Cortex of kidney (tissue), 1 donor: Measurements from ENCODE around the gene RGMA.

Experiments
- DNase-seq: peaks from one replicate; lab custom pipeline; 2025; lab: John Stamatoyannopoulos, UW

RGMA gene

DNA sequence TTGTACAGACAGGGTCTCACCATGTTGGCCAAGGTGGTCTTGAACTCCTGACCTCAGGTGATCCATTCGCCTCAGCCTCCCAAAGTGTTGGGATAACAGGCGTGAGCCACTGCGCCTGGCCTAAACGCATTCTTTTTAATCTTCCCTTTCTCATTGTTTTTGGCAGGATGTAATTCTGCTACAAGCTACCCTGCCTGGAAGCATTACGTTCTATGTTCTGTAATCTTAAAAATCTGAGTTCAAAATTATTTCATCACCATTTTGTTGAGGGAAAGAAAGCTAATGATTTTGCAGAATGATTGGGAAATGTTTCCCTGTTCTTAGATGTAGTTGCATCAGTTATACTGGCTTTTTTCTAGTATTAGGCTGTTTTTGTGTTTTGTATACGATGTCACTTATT is 71.5 kb downstream of the RGMA start:
- no peak for DNase-seq

DNA sequence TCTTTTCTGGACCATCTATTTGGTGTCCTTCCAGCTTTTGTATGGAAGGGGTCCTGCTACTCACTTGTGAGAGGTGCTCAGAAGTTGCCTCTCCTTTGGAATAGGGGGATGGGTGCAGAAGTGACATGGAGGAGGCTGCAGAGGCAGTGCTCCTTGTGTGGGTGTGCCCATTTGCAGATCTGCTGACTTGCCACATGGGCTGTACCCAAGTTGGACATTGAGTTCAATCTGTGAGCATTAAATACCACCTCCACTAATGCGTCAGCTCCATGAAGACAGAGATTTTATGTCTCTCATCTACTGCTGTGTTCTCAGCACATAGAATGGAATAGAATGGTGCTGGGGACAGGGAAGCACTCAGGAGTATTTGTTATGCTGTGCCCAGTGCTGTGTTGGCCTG is 76.2 kb downstream of the RGMA start:
- no peak for DNase-seq

DNA sequence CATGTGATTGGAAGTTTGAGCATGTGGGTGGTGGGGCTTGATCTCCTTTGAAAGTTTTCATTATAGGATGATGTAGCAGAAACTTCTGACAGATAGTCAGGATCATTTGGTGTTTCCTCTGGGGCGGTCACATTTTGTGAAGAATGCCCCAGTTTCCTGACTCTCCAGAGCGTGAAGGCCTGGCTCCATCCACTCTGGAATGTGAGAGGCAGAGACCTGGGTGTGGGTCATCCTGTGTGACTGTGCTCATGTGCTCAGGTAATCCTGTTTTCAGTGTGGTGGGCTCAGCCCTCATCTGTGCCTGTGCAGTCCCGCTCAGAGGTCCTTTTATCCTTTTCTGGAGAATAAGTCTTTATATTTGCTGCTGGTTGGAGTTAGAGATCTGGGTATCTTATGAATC is 81.0 kb downstream of the RGMA start:
- no peak for DNase-seq

DNA sequence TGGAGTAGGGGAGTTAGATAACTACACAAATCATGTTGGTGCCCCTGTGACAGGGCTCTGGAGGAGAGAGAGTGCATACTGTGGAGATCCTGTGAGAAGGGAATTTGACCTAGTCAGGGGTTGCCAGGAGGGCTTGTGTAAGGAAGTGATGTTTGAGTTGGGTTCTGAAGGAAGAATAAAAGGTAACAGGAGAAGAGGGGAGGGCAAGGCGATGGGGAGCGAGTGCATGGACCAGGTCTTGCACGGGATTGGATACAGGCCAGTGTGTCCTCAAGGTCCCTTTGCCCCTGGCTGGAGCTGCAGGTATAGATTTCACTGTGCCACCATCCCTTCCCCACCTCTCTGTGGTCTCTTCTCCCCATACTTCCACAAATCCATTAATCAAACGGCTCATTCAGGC is 83.9 kb downstream of the RGMA start:
- no peak for DNase-seq

DNA sequence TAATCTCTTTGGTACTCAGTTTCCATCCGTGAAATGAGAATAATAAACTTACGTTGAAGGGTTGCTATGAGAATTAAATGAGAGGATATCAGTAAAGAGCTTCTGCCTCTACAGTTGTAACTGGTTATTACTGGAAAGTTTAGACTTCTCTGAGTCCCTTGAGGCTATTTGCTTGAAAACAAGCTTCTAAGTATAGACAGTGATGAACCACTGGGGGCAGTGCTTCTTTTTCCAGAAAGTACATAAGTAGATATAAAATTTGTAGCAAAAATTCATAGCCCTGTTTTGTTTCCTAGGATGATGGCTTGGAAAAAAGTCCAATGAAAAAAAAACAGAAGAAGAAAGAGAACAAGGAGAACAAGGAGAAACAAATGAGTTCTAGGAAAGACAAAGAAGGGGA is 87.1 kb downstream of the RGMA start:
- no peak for DNase-seq

DNA sequence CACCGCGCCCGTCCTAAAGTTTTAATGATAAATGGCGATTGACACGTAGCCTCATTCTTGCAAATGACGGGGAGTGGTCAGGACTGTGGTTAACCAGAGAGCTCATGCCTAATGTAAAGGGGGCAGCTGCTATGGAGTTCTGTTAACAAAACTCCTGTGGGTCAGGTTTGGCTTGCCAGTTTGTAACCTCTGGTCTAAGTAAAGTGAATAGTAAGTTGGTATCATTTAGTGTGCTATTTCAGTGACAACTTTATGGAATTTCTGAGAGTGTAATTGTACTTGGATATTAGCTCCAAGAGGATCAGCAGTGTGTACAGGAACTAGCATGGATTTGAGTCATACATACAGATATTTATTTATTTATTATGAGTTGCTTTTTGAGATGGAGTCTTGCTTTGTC is 87.9 kb downstream of the RGMA start:
- no peak for DNase-seq

DNA sequence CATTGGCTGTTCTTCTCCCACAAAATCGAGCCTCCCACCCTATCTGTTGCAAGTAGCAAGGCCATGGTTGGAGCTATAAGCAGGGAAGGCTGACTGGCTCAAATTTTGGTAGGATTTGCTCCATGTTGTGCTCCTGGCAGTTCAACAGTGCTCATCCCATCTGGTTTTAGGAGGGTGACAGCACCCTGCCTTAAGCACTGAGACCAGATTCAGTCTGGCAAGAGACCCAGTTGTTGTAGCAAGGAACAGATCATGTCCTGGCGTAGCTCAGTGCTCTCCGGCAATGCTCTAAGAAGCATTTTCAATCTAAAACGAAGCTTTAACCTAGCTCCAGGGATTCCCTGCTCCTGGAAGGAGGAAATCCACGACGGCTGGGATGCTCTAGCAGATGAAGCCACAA is 91.2 kb downstream of the RGMA start:
- no peak for DNase-seq

DNA sequence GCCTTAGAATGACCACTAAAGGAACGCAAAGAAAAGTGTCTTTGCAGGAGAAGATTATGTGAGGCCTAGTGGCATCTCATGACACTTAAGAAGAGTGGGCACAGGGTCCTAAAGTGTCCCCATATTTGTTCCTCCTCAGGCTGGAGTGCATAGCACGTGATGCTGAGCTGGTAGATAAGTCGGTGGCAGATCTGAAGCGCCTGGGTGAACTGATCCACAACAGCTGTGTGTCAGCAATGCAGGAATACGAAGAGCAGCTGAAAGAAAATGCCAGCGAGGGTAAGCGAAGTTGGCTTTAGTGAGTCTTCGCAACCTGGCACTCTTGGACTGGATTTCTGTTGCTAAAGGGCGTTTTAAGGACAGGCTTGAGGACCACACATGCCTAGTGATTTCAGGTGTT is 96.3 kb downstream of the RGMA start:
- DNase-seq: no peak

DNA sequence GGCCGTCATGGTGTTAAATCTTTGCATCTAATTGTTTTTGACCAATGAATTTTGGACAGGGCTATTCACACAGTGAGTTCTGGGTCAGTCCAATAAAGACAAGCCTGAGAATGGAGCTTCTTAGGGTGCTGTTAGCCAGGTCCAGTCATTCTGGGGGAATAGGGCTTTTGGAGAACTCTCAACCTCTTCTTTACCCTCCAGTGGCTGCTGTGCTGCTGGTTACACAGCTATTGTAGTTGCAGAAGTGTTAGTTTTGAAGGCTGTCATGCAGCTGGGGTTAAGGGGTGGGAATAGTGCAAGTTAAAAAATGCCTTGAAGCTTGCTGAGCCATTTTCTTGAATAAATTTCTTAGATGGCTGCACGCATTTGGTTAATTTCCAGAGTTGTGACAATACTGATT is 99.0 kb downstream of the RGMA start:
- no peak for DNase-seq

DNA sequence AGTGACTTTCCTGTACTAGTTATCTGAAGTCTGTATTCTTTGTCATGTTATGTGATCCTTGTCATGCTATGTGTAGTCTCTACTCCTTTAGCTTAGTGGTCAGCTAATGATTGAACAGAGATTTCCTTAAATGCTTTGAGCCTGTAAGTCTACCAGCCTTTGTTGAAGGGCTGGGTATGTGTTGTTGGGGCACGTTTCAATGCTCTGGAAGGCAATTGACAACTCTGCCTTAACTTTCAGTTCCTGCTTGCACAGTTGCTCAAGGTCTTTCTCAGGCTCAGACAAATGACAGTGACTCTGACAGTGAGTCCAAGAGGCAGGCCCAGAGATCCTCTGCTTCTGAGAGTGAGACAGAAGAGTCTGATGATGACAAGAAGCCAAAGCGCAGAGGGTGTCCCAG is 99.5 kb downstream of the RGMA start:
- no peak for DNase-seq
